PFSK-1 (cell line): ENCODE results near the gene LRRC7.

ENCODE experiments used
- FOXP2 ChIP-seq: optimal IDR thresholded peaks from 2 replicates; pipeline ENCODE3; 2011; ENCODE audit warnings: borderline replicate concordance, control low read depth, inconsistent platforms; ENCODE audit not compliant: insufficient read depth; ENCODE audit errors: extremely low read length, extremely low read depth
- POLR2AphosphoS5 ChIP-seq: IDR thresholded peaks from 2 replicates; pipeline ENCODE4 v1.6.1; 2012; ENCODE audit warnings: low read depth, mild to moderate bottlenecking, control low read depth, low read length, moderate library complexity
- REST ChIP-seq, 2 experiments: IDR thresholded peaks; 2 replicates each; pipeline versions ENCODE4 v1.6.1 to v1.8.0; 2011 to 2012; ENCODE audit warnings: low read depth in 2 of 2, low read length in 2 of 2, control low read depth in 1 of 2, inconsistent platforms in 1 of 2, mild to moderate bottlenecking in 1 of 2, moderate library complexity in 1 of 2; ENCODE audit not compliant: insufficient read depth in 1 of 2
- SIN3A ChIP-seq: IDR thresholded peaks from 2 replicates; pipeline ENCODE4 v1.6.1; 2012; ENCODE audit warnings: mild to moderate bottlenecking, low read length, moderate library complexity, borderline replicate concordance; ENCODE audit not compliant: insufficient read depth
- TAF1 ChIP-seq: IDR thresholded peaks from 2 replicates; pipeline ENCODE4 v1.6.1; 2012; ENCODE audit warnings: low read length, control low read depth, borderline replicate concordance; ENCODE audit not compliant: insufficient read depth

The LRRC7 gene

DNA sequence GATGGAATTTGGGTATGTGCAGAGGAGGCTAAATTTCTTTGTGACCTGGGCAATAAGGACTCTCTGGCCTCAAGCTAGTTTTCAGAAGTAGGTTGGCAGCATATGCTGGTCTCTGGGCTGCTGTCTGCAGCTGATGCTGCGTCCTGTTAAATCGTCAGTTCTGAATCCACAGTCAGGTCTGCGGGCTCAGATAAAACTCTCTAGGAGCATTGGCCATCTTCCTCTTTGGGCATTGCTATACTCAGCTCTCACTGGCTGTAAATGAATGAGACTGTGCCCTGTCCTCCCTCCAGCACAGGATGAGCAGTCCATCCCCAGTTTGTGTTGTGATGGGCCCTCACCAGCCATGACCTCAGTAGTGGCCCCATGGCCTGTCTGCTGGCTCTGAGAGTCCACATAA is 365.0 kb downstream of the LRRC7 start:
- no peak for TF ChIP-seq REST (IDR thresholded peaks at IDR 0.05; ENCODE audit: insufficient read depth in 1 of 2, low read depth in 2 of 2, low read length in 2 of 2)
- TF ChIP-seq POLR2AphosphoS5: no peak
- TF ChIP-seq TAF1: no peak
- no peak for TF ChIP-seq SIN3A
- TF ChIP-seq FOXP2: no peak

GRCh38 chr1:69940231-69940630 is 372.5 kb downstream of the LRRC7 start:
- TF ChIP-seq TAF1 (no peak), FOXP2 (no peak), REST (IDR thresholded peaks at IDR 0.05; ENCODE audit: insufficient read depth in 1 of 2, low read depth in 2 of 2, low read length in 2 of 2) (no peak), SIN3A (no peak), POLR2AphosphoS5 (no peak)

- no peak for TF ChIP-seq POLR2AphosphoS5
- TF ChIP-seq FOXP2: no peak
- no peak for TF ChIP-seq SIN3A
- no peak for TF ChIP-seq REST (IDR thresholded peaks at IDR 0.05; ENCODE audit: insufficient read depth in 1 of 2, low read depth in 2 of 2, low read length in 2 of 2)
- TF ChIP-seq TAF1: no peak
Measured at GRCh38 chr1:69940816-69941215, 373.1 kb downstream of the LRRC7 start.

GRCh38 chr1:69943030-69943429 is 375.3 kb downstream of the LRRC7 start:
- TF ChIP-seq SIN3A (no peak), TAF1 (no peak), REST (IDR thresholded peaks at IDR 0.05; ENCODE audit: insufficient read depth in 1 of 2, low read depth in 2 of 2, low read length in 2 of 2) (no peak), POLR2AphosphoS5 (no peak), FOXP2 (no peak)

- TF ChIP-seq TAF1: no peak
- TF ChIP-seq SIN3A: no peak
- TF ChIP-seq FOXP2: no peak
- no peak for TF ChIP-seq REST (IDR thresholded peaks at IDR 0.05; ENCODE audit: insufficient read depth in 1 of 2, low read depth in 2 of 2, low read length in 2 of 2)
- no peak for TF ChIP-seq POLR2AphosphoS5
Measured at GRCh38 chr1:69946935-69947334, 379.2 kb downstream of the LRRC7 start.
